ENCODE data around the gene ZC3H14. TPM values are rescaled to one million over a fixed set of nuclear protein-coding genes. Genes with fewer than 3 reads are reported as not detected.
"Not testable (repeated sequence)": the region's sequence is repeated elsewhere in the genome, so short reads cannot be mapped to it uniquely, and the experiment has no call there.

The ZC3H14 gene, protein sequence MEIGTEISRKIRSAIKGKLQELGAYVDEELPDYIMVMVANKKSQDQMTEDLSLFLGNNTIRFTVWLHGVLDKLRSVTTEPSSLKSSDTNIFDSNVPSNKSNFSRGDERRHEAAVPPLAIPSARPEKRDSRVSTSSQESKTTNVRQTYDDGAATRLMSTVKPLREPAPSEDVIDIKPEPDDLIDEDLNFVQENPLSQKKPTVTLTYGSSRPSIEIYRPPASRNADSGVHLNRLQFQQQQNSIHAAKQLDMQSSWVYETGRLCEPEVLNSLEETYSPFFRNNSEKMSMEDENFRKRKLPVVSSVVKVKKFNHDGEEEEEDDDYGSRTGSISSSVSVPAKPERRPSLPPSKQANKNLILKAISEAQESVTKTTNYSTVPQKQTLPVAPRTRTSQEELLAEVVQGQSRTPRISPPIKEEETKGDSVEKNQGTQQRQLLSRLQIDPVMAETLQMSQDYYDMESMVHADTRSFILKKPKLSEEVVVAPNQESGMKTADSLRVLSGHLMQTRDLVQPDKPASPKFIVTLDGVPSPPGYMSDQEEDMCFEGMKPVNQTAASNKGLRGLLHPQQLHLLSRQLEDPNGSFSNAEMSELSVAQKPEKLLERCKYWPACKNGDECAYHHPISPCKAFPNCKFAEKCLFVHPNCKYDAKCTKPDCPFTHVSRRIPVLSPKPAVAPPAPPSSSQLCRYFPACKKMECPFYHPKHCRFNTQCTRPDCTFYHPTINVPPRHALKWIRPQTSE
- 10 to 100 TPM; 33.3 to 37.9 TPM for total RNA-seq

DNA sequence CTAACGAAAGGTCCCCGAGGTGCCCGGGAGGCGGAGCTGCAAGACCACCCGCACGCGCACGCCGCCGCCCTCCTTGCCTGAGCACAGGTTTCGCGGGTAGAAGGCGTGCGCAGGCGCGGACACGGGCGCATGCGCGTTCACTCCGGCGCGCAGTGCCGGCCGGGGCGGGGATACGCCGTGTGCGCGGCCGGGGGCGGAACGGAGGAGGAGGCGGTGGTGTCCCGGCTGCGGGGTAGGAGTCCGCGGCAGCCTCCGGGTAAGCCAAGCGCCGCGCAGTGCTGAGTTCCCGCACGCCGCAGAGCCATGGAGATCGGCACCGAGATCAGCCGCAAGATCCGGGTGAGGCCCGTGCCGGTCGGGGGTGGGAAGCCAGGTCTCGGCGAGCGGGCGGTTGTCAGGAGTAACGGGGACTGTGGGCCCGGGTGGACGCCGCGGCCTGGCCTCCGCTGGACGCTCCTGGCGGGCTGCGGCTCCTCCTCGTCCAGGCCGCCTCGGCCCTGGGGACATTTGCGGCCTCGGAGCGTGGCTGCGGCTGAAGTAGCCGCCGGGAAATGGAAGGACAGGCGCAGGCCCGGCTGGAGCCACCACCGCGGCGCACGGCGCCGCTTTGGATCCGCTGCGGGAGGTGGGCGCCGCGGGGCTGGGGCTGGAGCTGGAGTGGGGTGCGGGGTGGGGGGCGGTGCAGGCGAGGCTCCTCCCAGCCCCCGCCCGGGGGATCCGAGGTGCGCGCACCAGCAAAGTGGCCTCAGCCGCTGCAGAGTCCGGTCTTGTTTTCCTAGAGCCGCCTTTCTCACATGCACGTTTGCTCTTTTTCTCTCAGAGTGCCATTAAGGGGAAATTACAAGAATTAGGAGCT, at the start of gene ZC3H14:
Gene ZC3H14, plus strand, starts transcription at position 207 of the 856 bp plus-strand sequence. Its CDS starts 97 bp downstream, at position 304.
- H3K27me3 Mint-ChIP-seq (ENCODE audit: low read depth): peaks cover 9% of the 10 kb centered on the region
- H3K36me3 Mint-ChIP-seq (ENCODE audit: low read depth): peaks cover 17% of the 10 kb centered on the region
- peaks cover 28% of the 10 kb centered on the region for H3K4me1 Mint-ChIP-seq (ENCODE audit: low read depth)
- peak within 1 kb of the TSS; percentile 82 for H3K27ac Mint-ChIP-seq
- peaks cover 2% of the 10 kb centered on the region for H3K9me3 Mint-ChIP-seq
- intact Hi-C loops (cut with micrococcal nuclease): loop anchor here (1.0 to 10.0 kb wide), 11 partner anchors 12 to 1392 kb away; partner anchors contain the start of genes EFCAB11, EML5, GALC and GPR65
- peak; percentile 87 for DNase-seq
- CTCF ChIA-PET: no interaction called here
- peak within 1 kb of the TSS; percentile 86 for H3K4me3 Mint-ChIP-seq

DNA sequence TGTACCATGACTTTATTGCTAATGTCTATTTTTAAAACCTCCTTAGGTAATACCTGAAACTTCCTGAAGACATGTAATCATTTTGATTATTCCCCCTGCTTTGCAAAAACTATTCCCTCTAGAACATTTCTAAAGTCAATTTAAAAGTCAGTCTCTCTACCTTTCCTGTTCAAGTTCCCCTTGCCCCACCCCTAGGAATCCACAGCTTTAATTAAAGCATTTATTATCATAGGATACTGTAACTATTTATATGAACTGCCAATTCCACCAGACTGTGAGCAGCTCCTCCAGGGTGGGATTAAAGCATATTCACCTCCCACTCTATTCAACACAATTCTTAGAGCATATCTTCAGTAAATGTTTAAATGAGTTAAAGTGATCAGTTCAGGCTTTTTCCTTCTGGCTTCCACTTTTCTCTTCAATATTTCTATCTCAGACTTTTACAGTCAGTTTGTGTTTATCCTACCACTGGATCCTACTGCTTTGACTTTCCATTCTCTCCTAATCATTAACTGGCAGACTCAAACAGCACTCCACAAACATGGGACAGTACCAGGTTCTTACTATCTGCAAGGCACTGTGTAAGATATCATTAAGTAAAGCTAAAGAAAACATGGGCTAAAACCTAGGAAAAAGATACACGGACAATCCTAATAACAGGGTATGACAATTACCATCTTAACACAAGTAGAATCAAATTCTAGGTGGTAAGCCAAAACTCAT, 47.2 kb upstream of the ZC3H14 start:
- intact Hi-C loops (cut with micrococcal nuclease): no loop called here
- CTCF ChIA-PET: no interaction called here
- Mint-ChIP-seq H3K4me3 (no peak overlapping the region), H3K36me3 (ENCODE audit: low read depth) (no peaks in the 10 kb centered on the region), H3K9me3 (no peaks in the 10 kb centered on the region), H3K27ac (no peak overlapping the region), H3K27me3 (ENCODE audit: low read depth) (peaks cover 21% of the 10 kb centered on the region), H3K4me1 (ENCODE audit: low read depth) (no peaks in the 10 kb centered on the region)
- no peak for DNase-seq

DNA sequence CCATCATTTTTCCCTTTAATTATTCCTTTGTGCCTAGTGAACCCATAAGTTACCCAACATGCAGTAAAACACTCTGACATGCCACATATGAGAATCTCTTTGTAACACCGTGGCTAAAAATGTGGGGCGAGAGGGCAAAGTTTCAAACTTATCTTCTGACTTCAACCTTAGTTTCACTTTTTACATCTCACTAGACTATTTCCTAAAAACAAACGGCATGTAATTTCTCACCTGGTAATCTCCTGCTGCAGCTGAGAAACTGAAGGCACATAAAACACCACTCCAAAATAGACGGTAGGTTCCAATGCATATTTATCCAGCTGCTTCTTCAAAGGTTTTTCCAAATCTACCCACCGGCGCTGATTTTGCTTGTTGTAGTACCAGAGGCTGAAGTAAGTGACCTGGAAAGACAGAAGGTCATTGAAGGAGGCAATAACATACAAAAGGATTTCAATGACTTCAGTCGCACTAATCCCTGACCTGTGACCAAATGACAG, 45.9 kb upstream of the ZC3H14 start:
- H3K9me3 Mint-ChIP-seq: no peaks in the 10 kb centered on the region
- H3K4me1 Mint-ChIP-seq (ENCODE audit: low read depth): no peaks in the 10 kb centered on the region
- DNase-seq: no peak
- no peak overlapping the region for H3K4me3 Mint-ChIP-seq
- no peaks in the 10 kb centered on the region for H3K36me3 Mint-ChIP-seq (ENCODE audit: low read depth)
- CTCF ChIA-PET: no interaction called here
- H3K27ac Mint-ChIP-seq: no peak overlapping the region
- intact Hi-C loops (cut with micrococcal nuclease): no loop called here
- peaks cover 22% of the 10 kb centered on the region for H3K27me3 Mint-ChIP-seq (ENCODE audit: low read depth)

DNA sequence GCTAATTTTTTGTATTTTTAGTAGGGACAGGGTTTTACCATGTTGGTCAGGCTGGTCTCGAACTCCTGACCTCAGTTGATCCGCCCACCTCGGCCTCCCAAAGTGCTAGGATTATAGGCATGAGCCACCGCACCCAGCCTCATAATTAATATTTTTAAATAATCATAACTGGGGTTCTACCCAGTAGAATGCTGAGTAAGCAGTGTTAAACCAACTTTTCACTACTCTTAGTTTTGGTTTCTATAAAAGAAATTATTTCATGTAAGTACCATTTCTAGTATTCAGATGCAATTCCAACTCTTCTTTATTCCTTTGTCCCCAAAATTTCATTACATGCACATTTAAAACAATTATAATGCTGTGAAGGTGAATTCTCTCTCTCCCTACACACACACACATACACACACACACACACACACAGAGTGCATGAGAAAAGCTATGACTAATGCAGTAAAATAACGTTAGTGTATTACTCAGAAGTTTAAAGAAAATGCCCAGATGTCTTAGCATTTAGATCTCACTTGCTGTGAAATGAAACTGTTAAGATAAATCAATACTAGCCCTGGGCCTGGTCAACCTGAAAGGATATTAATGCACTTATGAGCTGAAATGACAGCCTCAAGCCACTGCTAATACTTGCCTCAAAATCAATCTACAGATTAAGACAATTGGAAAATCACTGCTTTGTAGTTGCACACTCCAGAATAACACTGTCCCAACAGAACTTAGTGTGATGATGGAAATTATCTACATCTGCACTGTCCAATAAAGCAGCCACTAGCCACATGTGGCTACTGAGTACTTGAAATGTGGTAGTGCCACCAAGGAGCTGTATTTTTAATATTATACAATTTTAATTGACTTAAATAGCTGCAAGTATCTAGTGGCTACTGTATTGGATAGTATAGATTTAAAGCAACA, 44.0 kb upstream of the ZC3H14 start:
- Mint-ChIP-seq H3K4me3 (no peak overlapping the region), H3K9me3 (no peaks in the 10 kb centered on the region), H3K27ac (no peak overlapping the region), H3K36me3 (ENCODE audit: low read depth) (no peaks in the 10 kb centered on the region), H3K4me1 (ENCODE audit: low read depth) (no peaks in the 10 kb centered on the region), H3K27me3 (ENCODE audit: low read depth) (peaks cover 21% of the 10 kb centered on the region)
- CTCF ChIA-PET: no interaction called here
- intact Hi-C loops (cut with micrococcal nuclease): no loop called here
- DNase-seq: no peak

DNA sequence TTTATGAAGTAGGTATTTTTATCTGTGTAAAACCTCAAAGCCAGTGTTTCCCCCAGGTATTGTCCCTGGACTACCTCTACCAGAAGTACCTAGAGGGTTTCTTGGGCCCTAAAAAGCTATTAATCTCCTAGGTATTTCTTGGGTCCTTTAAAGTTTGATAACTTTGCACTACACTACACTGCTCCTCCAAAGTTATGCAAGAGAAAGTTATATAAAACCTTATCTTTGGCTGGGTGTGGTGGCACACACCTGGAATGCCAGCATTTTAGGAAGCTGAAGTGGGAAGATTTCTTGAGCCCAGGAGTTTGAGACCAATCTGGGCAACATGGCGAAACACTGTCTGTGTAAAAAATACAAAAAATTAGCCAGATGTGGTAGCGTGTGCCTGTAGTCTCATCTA, 42.9 kb upstream of the ZC3H14 start:
- no peaks in the 10 kb centered on the region for H3K4me1 Mint-ChIP-seq (ENCODE audit: low read depth)
- H3K36me3 Mint-ChIP-seq (ENCODE audit: low read depth): no peaks in the 10 kb centered on the region
- H3K4me3 Mint-ChIP-seq: no peak overlapping the region
- H3K9me3 Mint-ChIP-seq: no peaks in the 10 kb centered on the region
- DNase-seq: no peak
- no peak overlapping the region for H3K27ac Mint-ChIP-seq
- intact Hi-C loops (cut with micrococcal nuclease): no loop called here
- peaks cover 18% of the 10 kb centered on the region for H3K27me3 Mint-ChIP-seq (ENCODE audit: low read depth)
- CTCF ChIA-PET: no interaction called here

DNA sequence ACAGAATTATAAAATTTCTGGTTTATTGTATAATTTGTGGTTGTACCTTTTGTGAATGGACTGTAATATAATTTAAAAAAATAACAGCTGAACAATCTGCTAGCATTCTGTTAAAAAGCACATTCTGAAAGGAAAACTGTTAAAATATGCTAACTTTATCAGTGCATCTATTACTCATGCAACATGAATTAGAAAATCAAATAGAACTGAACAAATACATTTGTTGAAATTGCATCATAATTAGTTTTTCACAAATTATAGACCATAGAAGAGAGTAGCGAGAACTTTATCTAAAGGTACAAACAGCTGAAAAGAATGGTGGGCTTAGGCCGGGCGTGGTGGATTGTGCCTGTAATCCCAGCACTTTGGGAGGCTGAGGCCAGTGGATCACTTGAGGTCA, 41.0 kb upstream of the ZC3H14 start:
- Mint-ChIP-seq H3K36me3 (ENCODE audit: low read depth) (no peaks in the 10 kb centered on the region), H3K27me3 (ENCODE audit: low read depth) (peaks cover 14% of the 10 kb centered on the region), H3K9me3 (no peaks in the 10 kb centered on the region), H3K4me3 (no peak overlapping the region), H3K4me1 (ENCODE audit: low read depth) (no peaks in the 10 kb centered on the region), H3K27ac (no peak overlapping the region)
- intact Hi-C loops (cut with micrococcal nuclease): no loop called here
- CTCF ChIA-PET: interaction anchor here (1.0 kb wide), 1 partner anchor 32 kb away, joined by 5 read pairs; no protein-coding TSS in a partner anchor
- no peak for DNase-seq

DNA sequence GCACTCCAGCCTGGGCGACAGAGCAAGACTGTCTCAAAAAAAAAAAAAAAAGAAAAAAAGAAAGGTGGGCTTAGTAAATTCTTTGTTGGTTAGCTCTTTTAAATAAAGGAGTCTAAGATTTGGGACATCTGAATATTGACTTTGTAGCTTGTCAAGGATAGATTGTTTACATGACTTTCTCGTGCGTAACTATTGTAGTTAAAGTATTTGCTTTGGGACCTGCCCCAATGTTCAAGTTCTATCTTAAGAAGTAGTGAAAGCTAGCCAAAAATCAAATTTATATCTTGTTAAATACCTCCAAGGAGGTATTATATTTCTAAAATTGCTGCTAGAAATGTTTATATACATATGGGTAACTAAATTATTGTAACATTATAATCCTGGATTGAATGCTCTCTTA, 40.4 kb upstream of the ZC3H14 start:
- no peak overlapping the region for H3K4me3 Mint-ChIP-seq
- no peak for DNase-seq
- H3K27ac Mint-ChIP-seq: no peak overlapping the region
- H3K4me1 Mint-ChIP-seq (ENCODE audit: low read depth): no peaks in the 10 kb centered on the region
- no peaks in the 10 kb centered on the region for H3K36me3 Mint-ChIP-seq (ENCODE audit: low read depth)
- H3K9me3 Mint-ChIP-seq: no peaks in the 10 kb centered on the region
- CTCF ChIA-PET: interaction anchor here (1.0 kb wide), 1 partner anchor 33 kb away, joined by 5 read pairs; no protein-coding TSS in a partner anchor
- peaks cover 14% of the 10 kb centered on the region for H3K27me3 Mint-ChIP-seq (ENCODE audit: low read depth)
- intact Hi-C loops (cut with micrococcal nuclease): no loop called here

DNA sequence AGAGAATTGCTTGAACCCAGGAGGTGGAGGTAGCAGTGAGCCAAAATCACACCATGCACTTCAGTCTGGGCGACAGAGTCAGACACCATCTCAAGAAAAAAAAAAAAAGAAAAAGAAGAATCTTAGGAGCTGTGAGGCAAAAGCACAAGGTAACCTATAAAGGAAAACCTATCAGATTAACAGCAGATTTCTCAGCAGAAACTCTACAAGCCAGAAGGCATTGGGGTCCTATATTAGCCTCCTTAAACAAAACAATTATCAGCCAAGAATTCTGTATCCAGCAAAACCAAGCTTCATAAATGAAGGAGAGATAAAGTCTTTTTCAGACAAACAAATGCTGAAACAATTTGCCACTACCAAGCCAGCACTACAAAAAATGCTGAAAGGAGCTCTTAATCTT, 32.9 kb upstream of the ZC3H14 start:
- H3K4me3 Mint-ChIP-seq: not testable (repeated sequence)

DNA sequence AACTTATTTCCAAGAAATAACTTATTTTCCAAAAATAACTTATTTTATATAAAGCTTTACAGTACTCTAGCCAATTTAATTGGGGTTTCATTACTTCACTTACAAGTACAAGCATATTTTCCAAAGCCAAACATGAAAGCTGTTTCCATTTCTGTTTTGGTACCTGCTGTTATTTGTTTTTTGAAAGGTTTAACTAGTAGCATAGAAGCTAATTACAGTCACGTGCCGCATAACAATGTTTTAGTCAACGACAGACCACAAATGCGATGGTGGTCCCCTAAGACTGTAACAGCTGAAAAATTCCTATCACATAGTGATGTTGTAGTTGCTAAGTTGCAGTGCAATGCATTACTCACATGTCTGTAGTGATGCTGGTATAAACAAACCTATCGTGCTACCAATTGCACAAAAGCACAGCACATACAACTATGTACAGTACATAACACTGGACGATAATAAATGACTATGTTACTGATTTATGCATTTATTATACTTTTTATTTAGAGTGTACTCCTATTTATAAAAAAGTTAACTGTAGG, 29.7 kb upstream of the ZC3H14 start:
- intact Hi-C loops (cut with micrococcal nuclease): no loop called here
- CTCF ChIA-PET: no interaction called here

More for the DNA sequence above, 32.9 kb upstream of the ZC3H14 start:
- peaks cover 15% of the 10 kb centered on the region for H3K27me3 Mint-ChIP-seq (ENCODE audit: low read depth)
- H3K27ac Mint-ChIP-seq; CTCF ChIA-PET; intact Hi-C loops (cut with micrococcal nuclease); H3K4me1 Mint-ChIP-seq (ENCODE audit: low read depth); H3K9me3 Mint-ChIP-seq; H3K36me3 Mint-ChIP-seq (ENCODE audit: low read depth); DNase-seq: not testable (repeated sequence)

DNA sequence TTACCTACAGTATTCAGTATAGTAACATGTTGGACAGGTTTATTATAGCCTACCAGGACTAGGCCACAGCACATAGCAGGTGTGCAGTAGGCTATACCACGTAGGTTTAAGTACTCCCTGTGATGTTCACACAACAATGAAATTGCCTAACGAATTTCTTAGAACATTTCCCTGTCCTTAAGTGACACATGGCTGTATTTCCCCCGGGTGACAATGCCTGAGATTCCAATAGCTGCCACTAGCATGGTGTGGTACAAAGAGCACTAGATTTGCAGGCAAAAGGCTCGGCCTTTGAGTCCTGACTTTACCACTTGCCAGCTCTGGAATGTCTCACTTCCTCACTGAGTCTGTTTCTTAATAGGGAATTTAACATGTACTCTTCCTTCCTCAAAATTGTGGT, 27.7 kb upstream of the ZC3H14 start:
- Mint-ChIP-seq H3K36me3 (ENCODE audit: low read depth) (no peaks in the 10 kb centered on the region), H3K9me3 (peaks cover 2% of the 10 kb centered on the region), H3K4me3 (no peak overlapping the region), H3K27me3 (ENCODE audit: low read depth) (peaks cover 2% of the 10 kb centered on the region), H3K4me1 (ENCODE audit: low read depth) (no peaks in the 10 kb centered on the region), H3K27ac (no peak overlapping the region)
- CTCF ChIA-PET: no interaction called here
- DNase-seq: no peak
- intact Hi-C loops (cut with micrococcal nuclease): no loop called here

More for the DNA sequence above, 29.7 kb upstream of the ZC3H14 start:
- DNase-seq: no peak
- peaks cover 4% of the 10 kb centered on the region for H3K9me3 Mint-ChIP-seq
- H3K36me3 Mint-ChIP-seq (ENCODE audit: low read depth): no peaks in the 10 kb centered on the region
- no peak overlapping the region for H3K27ac Mint-ChIP-seq
- H3K27me3 Mint-ChIP-seq (ENCODE audit: low read depth): peaks cover 8% of the 10 kb centered on the region
- no peak overlapping the region for H3K4me3 Mint-ChIP-seq
- H3K4me1 Mint-ChIP-seq (ENCODE audit: low read depth): no peaks in the 10 kb centered on the region

DNA sequence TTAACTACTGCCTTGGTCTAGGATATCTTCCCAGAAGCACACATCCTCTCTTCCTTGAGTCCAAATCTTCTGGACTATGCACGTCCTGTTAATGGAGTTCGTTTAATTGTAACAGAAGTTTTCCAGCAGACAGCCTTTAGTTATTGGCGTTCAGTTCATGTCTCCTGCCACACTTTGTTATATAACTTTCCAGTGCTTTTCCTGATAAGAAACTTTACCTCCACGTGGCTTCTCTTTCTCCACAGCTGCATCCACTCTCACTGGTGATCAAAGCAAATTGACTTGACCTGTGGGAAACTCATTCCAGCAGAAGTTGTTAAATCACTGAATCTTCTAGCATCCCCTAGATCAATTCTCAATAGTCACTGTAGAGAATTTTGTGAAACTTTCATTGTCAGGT, 27.0 kb upstream of the ZC3H14 start:
- Mint-ChIP-seq H3K4me3 (no peak overlapping the region), H3K36me3 (ENCODE audit: low read depth) (no peaks in the 10 kb centered on the region), H3K27ac (no peak overlapping the region), H3K4me1 (ENCODE audit: low read depth) (no peaks in the 10 kb centered on the region), H3K27me3 (ENCODE audit: low read depth) (no peaks in the 10 kb centered on the region), H3K9me3 (no peaks in the 10 kb centered on the region)
- DNase-seq: no peak
- CTCF ChIA-PET: no interaction called here
- intact Hi-C loops (cut with micrococcal nuclease): no loop called here
